ENCODE data around the gene COL17A1. TPM values are rescaled to one million over a fixed set of nuclear protein-coding genes. Genes with fewer than 3 reads are reported as not detected.
A peak's percentile ranks its signal among the peaks of the same experiment; 100 is the strongest.

Gene COL17A1
- total RNA-seq, 1 experiment from 2014 or later, result 0.26 TPM

GRCh38 chr10:104109908-104110662 is 24.4 kb upstream of the COL17A1 start:
- no TSS peak for BruUV-seq (replicated peaks)
- peak; percentile 82 for ATAC-seq
- in situ Hi-C loops (cut with HindIII; ENCODE audit: low pct_unique_long_range_greater_than_20kb, low sequenced_read_pairs), result no loop called here
- no peak overlapping the region for H3K4me3 ChIP-seq (ENCODE audit: low read depth in 2 of 2, low read length in 2 of 2)
- H3K9me3 ChIP-seq (ENCODE audit: control insufficient read depth, insufficient read depth, low read depth, low read length), result peaks cover 6% of the 10 kb centered on the region; the same call in 1 of the 2 replicates
- H3K27ac ChIP-seq (ENCODE audit: low read length), result no peak overlapping the region
- ChIA-PET CTCF (no interaction called here), POLR2A (interaction anchor here (0.9 kb wide), 1 partner anchor 12 kb away, joined by 3 read pairs; the partner anchor contains the start of gene SFR1)
- H3K27me3 ChIP-seq (ENCODE audit: control insufficient read depth, insufficient read depth, low read length), result no peaks in the 10 kb centered on the region
- DNase-seq (ENCODE audit: low read depth, low spot score), result no peak
- TF ChIP-seq CTCF (IDR thresholded peaks at IDR 0.05), result no peak
- no peak for TF ChIP-seq TCF7L2 (IDR thresholded peaks at IDR 0.05; ENCODE audit: low read depth, low read length)
- TF ChIP-seq, protein P1, sequence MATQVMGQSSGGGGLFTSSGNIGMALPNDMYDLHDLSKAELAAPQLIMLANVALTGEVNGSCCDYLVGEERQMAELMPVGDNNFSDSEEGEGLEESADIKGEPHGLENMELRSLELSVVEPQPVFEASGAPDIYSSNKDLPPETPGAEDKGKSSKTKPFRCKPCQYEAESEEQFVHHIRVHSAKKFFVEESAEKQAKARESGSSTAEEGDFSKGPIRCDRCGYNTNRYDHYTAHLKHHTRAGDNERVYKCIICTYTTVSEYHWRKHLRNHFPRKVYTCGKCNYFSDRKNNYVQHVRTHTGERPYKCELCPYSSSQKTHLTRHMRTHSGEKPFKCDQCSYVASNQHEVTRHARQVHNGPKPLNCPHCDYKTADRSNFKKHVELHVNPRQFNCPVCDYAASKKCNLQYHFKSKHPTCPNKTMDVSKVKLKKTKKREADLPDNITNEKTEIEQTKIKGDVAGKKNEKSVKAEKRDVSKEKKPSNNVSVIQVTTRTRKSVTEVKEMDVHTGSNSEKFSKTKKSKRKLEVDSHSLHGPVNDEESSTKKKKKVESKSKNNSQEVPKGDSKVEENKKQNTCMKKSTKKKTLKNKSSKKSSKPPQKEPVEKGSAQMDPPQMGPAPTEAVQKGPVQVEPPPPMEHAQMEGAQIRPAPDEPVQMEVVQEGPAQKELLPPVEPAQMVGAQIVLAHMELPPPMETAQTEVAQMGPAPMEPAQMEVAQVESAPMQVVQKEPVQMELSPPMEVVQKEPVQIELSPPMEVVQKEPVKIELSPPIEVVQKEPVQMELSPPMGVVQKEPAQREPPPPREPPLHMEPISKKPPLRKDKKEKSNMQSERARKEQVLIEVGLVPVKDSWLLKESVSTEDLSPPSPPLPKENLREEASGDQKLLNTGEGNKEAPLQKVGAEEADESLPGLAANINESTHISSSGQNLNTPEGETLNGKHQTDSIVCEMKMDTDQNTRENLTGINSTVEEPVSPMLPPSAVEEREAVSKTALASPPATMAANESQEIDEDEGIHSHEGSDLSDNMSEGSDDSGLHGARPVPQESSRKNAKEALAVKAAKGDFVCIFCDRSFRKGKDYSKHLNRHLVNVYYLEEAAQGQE (IDR thresholded peaks at IDR 0.05; ENCODE audit: insufficient read depth in 1 of 2, low read depth in 2 of 2, low read length in 1 of 2), result no peak
- H3K36me3 ChIP-seq (ENCODE audit: control insufficient read depth, insufficient read depth, low read length), result no peaks in the 10 kb centered on the region
- H3K4me1 ChIP-seq (ENCODE audit: control insufficient read depth, insufficient read depth, low read length), result no peaks in the 10 kb centered on the region
- intact Hi-C loops (cut with micrococcal nuclease; ENCODE audit: unreplicated experiment), result no loop called here

GRCh38 chr10:104104926-104105325 is 19.2 kb upstream of the COL17A1 start:
- H3K4me1 ChIP-seq (ENCODE audit: control insufficient read depth, insufficient read depth, low read length), result no peaks in the 10 kb centered on the region
- no TSS peak for BruUV-seq (replicated peaks)
- ChIA-PET POLR2A (no interaction called here), CTCF (no interaction called here)
- H3K27ac ChIP-seq (ENCODE audit: low read length), result no peak overlapping the region
- intact Hi-C loops (cut with micrococcal nuclease; ENCODE audit: unreplicated experiment), result no loop called here
- H3K36me3 ChIP-seq (ENCODE audit: control insufficient read depth, insufficient read depth, low read length), result no peaks in the 10 kb centered on the region
- H3K9me3 ChIP-seq (ENCODE audit: control insufficient read depth, insufficient read depth, low read depth, low read length), result peaks cover 6% of the 10 kb centered on the region; the same call in 1 of the 2 replicates
- in situ Hi-C loops (cut with HindIII; ENCODE audit: low pct_unique_long_range_greater_than_20kb, low sequenced_read_pairs), result no loop called here
- DNase-seq (ENCODE audit: low read depth, low spot score) (no peak), ATAC-seq (no peak)
- no peak overlapping the region for H3K4me3 ChIP-seq (ENCODE audit: low read depth in 2 of 2, low read length in 2 of 2)
- no peak for TF ChIP-seq TCF7L2 (IDR thresholded peaks at IDR 0.05; ENCODE audit: low read depth, low read length)
- no peak for TF ChIP-seq CTCF (IDR thresholded peaks at IDR 0.05)
- no peak for TF ChIP-seq POLR2AphosphoS5 (IDR thresholded peaks at IDR 0.05; ENCODE audit: low read depth, low read length)
- TF ChIP-seq, protein P1 (IDR thresholded peaks at IDR 0.05; ENCODE audit: insufficient read depth in 1 of 2, low read depth in 2 of 2, low read length in 1 of 2), result no peak
- TF ChIP-seq SIN3A (IDR thresholded peaks at IDR 0.05; ENCODE audit: borderline replicate concordance, insufficient read depth, low read depth, low read length), result no peak
- no peaks in the 10 kb centered on the region for H3K27me3 ChIP-seq (ENCODE audit: control insufficient read depth, insufficient read depth, low read length)

Measured in Panc1 (cell line).